Measurements from ENCODE around the gene SLC49A4. TPM values are rescaled to one million over a fixed set of nuclear protein-coding genes. Genes with fewer than 3 reads are reported as not detected.

Gene SLC49A4
- total RNA-seq, 2 experiments from 2014 or later: 2.3 to 2.7 TPM

GRCh38 chr3:122917412-122917811 lies 122.5 kb downstream of the SLC49A4 start:
- ChIA-PET POLR2A (no interaction called here), CTCF (no interaction called here)
- Mint-ChIP-seq H3K27ac (no peak overlapping the region), H3K27me3 (peaks cover 17% of the 10 kb centered on the region), H3K4me1 (ENCODE audit: low read depth) (peaks cover 5% of the 10 kb centered on the region), H3K36me3 (no peaks in the 10 kb centered on the region), H3K9me3 (no peaks in the 10 kb centered on the region), H3K4me3 (no peak overlapping the region)
- DNase-seq: no peak
- intact Hi-C loops (cut with micrococcal nuclease): no loop called here

- H3K4me3 Mint-ChIP-seq: no peak overlapping the region
- intact Hi-C loops (cut with micrococcal nuclease): no loop called here
- no peak overlapping the region for H3K27ac Mint-ChIP-seq
- POLR2A ChIA-PET: no interaction called here
- H3K4me1 Mint-ChIP-seq (ENCODE audit: low read depth): peaks cover 9% of the 10 kb centered on the region
- no peaks in the 10 kb centered on the region for H3K36me3 Mint-ChIP-seq
- DNase-seq: no peak
- H3K27me3 Mint-ChIP-seq: peaks cover 20% of the 10 kb centered on the region
- CTCF ChIA-PET: no interaction called here
- H3K9me3 Mint-ChIP-seq: no peaks in the 10 kb centered on the region
Observed at GRCh38 chr3:122918576-122919290, 123.9 kb downstream of the SLC49A4 start.

GRCh38 chr3:122919291-122919610 lies 124.4 kb downstream of the SLC49A4 start:
- H3K27ac Mint-ChIP-seq: no peak overlapping the region
- POLR2A ChIA-PET: no interaction called here
- intact Hi-C loops (cut with micrococcal nuclease): no loop called here
- H3K36me3 Mint-ChIP-seq: no peaks in the 10 kb centered on the region
- H3K9me3 Mint-ChIP-seq: no peaks in the 10 kb centered on the region
- CTCF ChIA-PET: no interaction called here
- peaks cover 9% of the 10 kb centered on the region for H3K4me1 Mint-ChIP-seq (ENCODE audit: low read depth)
- H3K4me3 Mint-ChIP-seq: no peak overlapping the region
- peaks cover 17% of the 10 kb centered on the region for H3K27me3 Mint-ChIP-seq
- DNase-seq: no peak

- H3K27me3 Mint-ChIP-seq: peaks cover 16% of the 10 kb centered on the region
- ChIA-PET POLR2A (no interaction called here), CTCF (interaction anchor here (0.9 to 1.3 kb wide), 3 partner anchors 21 to 273 kb away, joined by 3 to 4 read pairs (median 3); no protein-coding TSS in a partner anchor)
- intact Hi-C loops (cut with micrococcal nuclease): no loop called here
- no peaks in the 10 kb centered on the region for H3K36me3 Mint-ChIP-seq
- no peak overlapping the region for H3K4me3 Mint-ChIP-seq
- no peak overlapping the region for H3K27ac Mint-ChIP-seq
- peaks cover 6% of the 10 kb centered on the region for H3K4me1 Mint-ChIP-seq (ENCODE audit: low read depth)
- no peaks in the 10 kb centered on the region for H3K9me3 Mint-ChIP-seq
- DNase-seq: no peak
Observed at GRCh38 chr3:122920986-122921385, 126.1 kb downstream of the SLC49A4 start.

GRCh38 chr3:122921791-122922651 lies 127.2 kb downstream of the SLC49A4 start:
- Mint-ChIP-seq H3K36me3 (no peaks in the 10 kb centered on the region), H3K27me3 (peaks cover 16% of the 10 kb centered on the region), H3K27ac (no peak overlapping the region), H3K9me3 (no peaks in the 10 kb centered on the region), H3K4me3 (no peak overlapping the region), H3K4me1 (ENCODE audit: low read depth) (peaks cover 4% of the 10 kb centered on the region)
- POLR2A ChIA-PET: no interaction called here
- peak; percentile 54 for DNase-seq
- intact Hi-C loops (cut with micrococcal nuclease): no loop called here
- CTCF ChIA-PET: interaction anchor here (0.6 to 1.7 kb wide), 3 partner anchors 14 to 106 kb away, joined by 4 to 5 read pairs (median 4); no protein-coding TSS in a partner anchor

- no peak for DNase-seq
- CTCF ChIA-PET: interaction anchor here (1.2 to 1.7 kb wide), 2 partner anchors 19 to 168 kb away, joined by 3 to 4 read pairs; no protein-coding TSS in a partner anchor
- no peak overlapping the region for H3K4me3 Mint-ChIP-seq
- H3K36me3 Mint-ChIP-seq: no peaks in the 10 kb centered on the region
- H3K9me3 Mint-ChIP-seq: no peaks in the 10 kb centered on the region
- POLR2A ChIA-PET: no interaction called here
- intact Hi-C loops (cut with micrococcal nuclease): no loop called here
- H3K27ac Mint-ChIP-seq: no peak overlapping the region
- H3K27me3 Mint-ChIP-seq: peaks cover 16% of the 10 kb centered on the region
- peaks cover 4% of the 10 kb centered on the region for H3K4me1 Mint-ChIP-seq (ENCODE audit: low read depth)
Observed at GRCh38 chr3:122923611-122924010, 128.7 kb downstream of the SLC49A4 start.

GRCh38 chr3:122924056-122924455 lies 129.2 kb downstream of the SLC49A4 start:
- H3K27ac Mint-ChIP-seq: no peak overlapping the region
- H3K9me3 Mint-ChIP-seq: no peaks in the 10 kb centered on the region
- POLR2A ChIA-PET: no interaction called here
- H3K36me3 Mint-ChIP-seq: no peaks in the 10 kb centered on the region
- peaks cover 16% of the 10 kb centered on the region for H3K27me3 Mint-ChIP-seq
- no peak for DNase-seq
- H3K4me1 Mint-ChIP-seq (ENCODE audit: low read depth): peaks cover 4% of the 10 kb centered on the region
- intact Hi-C loops (cut with micrococcal nuclease): no loop called here
- no peak overlapping the region for H3K4me3 Mint-ChIP-seq
- CTCF ChIA-PET: interaction anchor here (1.2 to 1.7 kb wide), 2 partner anchors 18 to 169 kb away, joined by 3 to 4 read pairs; no protein-coding TSS in a partner anchor

GRCh38 chr3:122925756-122926155 lies 130.9 kb downstream of the SLC49A4 start:
- peaks cover 4% of the 10 kb centered on the region for H3K4me1 Mint-ChIP-seq (ENCODE audit: low read depth)
- H3K36me3 Mint-ChIP-seq: no peaks in the 10 kb centered on the region
- ChIA-PET POLR2A (no interaction called here), CTCF (no interaction called here)
- intact Hi-C loops (cut with micrococcal nuclease): no loop called here
- peaks cover 12% of the 10 kb centered on the region for H3K27me3 Mint-ChIP-seq
- no peak overlapping the region for H3K4me3 Mint-ChIP-seq
- no peak for DNase-seq
- no peak overlapping the region for H3K27ac Mint-ChIP-seq
- no peaks in the 10 kb centered on the region for H3K9me3 Mint-ChIP-seq

GRCh38 chr3:122926322-122926721 lies 131.5 kb downstream of the SLC49A4 start:
- Mint-ChIP-seq H3K27me3 (peaks cover 8% of the 10 kb centered on the region), H3K9me3 (no peaks in the 10 kb centered on the region), H3K4me1 (ENCODE audit: low read depth) (peaks cover 4% of the 10 kb centered on the region), H3K27ac (no peak overlapping the region), H3K4me3 (no peak overlapping the region), H3K36me3 (no peaks in the 10 kb centered on the region)
- ChIA-PET CTCF (no interaction called here), POLR2A (no interaction called here)
- DNase-seq: no peak
- intact Hi-C loops (cut with micrococcal nuclease): no loop called here

- DNase-seq: no peak
- intact Hi-C loops (cut with micrococcal nuclease): no loop called here
- CTCF ChIA-PET: no interaction called here
- H3K4me1 Mint-ChIP-seq (ENCODE audit: low read depth): peaks cover 4% of the 10 kb centered on the region
- no peak overlapping the region for H3K27ac Mint-ChIP-seq
- H3K27me3 Mint-ChIP-seq: peaks cover 5% of the 10 kb centered on the region
- H3K9me3 Mint-ChIP-seq: no peaks in the 10 kb centered on the region
- POLR2A ChIA-PET: no interaction called here
- H3K4me3 Mint-ChIP-seq: no peak overlapping the region
- H3K36me3 Mint-ChIP-seq: no peaks in the 10 kb centered on the region
Observed at GRCh38 chr3:122926811-122927210, 131.9 kb downstream of the SLC49A4 start.

GRCh38 chr3:122927726-122928125 lies 132.9 kb downstream of the SLC49A4 start:
- no peak for DNase-seq
- Mint-ChIP-seq H3K9me3 (no peaks in the 10 kb centered on the region), H3K4me3 (no peak overlapping the region), H3K4me1 (ENCODE audit: low read depth) (peaks cover under 1% of the 10 kb centered on the region), H3K27ac (no peak overlapping the region), H3K27me3 (peaks cover 1% of the 10 kb centered on the region), H3K36me3 (no peaks in the 10 kb centered on the region)
- intact Hi-C loops (cut with micrococcal nuclease): no loop called here
- ChIA-PET POLR2A (no interaction called here), CTCF (no interaction called here)

GRCh38 chr3:122928396-122929187 lies 133.7 kb downstream of the SLC49A4 start:
- ChIA-PET CTCF (interaction anchor here (0.7 kb wide), 1 partner anchor 14 kb away, joined by 3 read pairs; no protein-coding TSS in a partner anchor), POLR2A (no interaction called here)
- Mint-ChIP-seq H3K36me3 (no peaks in the 10 kb centered on the region), H3K4me1 (ENCODE audit: low read depth) (no peaks in the 10 kb centered on the region), H3K9me3 (no peaks in the 10 kb centered on the region), H3K27ac (no peak overlapping the region), H3K27me3 (no peaks in the 10 kb centered on the region), H3K4me3 (no peak overlapping the region)
- DNase-seq: no peak
- intact Hi-C loops (cut with micrococcal nuclease): no loop called here
